Heart left ventricle (tissue), 16 donors: ENCODE measurements around the gene FSD1. TPM values are rescaled to one million over a fixed set of nuclear protein-coding genes. Genes with fewer than 3 reads are reported as not detected.

ENCODE experiments used
- ATAC-seq, 4 donors: fragments of 200-7000 bp; cut with Tn5 transposase; one replicate each; pipeline ENCODE4 v1.9.1; 2020 to 2022; ENCODE audit warnings: moderate library complexity in 4 of 4, mild to moderate bottlenecking in 3 of 4, moderate number of reproducible peaks in 1 of 4
- DNase-seq, 5 donors: peaks; one replicate each; pipeline ENCODE4 v3.0.0-alpha.2; 2020
- H3K27ac ChIP-seq, 12 donors: fragments of 200-600 bp; sonication (generic) in 4 of 12; one replicate each; pipeline versions ENCODE4 v1.5.0 to v1.8.0; 2016 to 2022; ENCODE audit warnings: mild to moderate bottlenecking in 2 of 12
- H3K27me3 ChIP-seq, 9 donors: fragments of 200-600 bp; sonication (generic) in 2 of 9; one replicate each; pipeline versions ENCODE4 v1.5.1 to v1.8.0; 2016 to 2022; ENCODE audit warnings: mild to moderate bottlenecking in 3 of 9
- H3K36me3 ChIP-seq, 9 donors: fragments of 200-600 bp; sonication (generic) in 2 of 9; one replicate each; pipeline versions ENCODE4 v1.5.0 to v1.8.0; 2018 to 2022; ENCODE audit warnings: mild to moderate bottlenecking in 2 of 9
- H3K4me1 ChIP-seq, 12 donors: fragments of 200-600 bp; sonication (generic) in 4 of 12; one replicate each; pipeline versions ENCODE4 v1.5.0 to v1.8.0; 2016 to 2022; ENCODE audit warnings: mild to moderate bottlenecking in 3 of 12
- H3K4me3 ChIP-seq, 12 donors: fragments of 200-600 bp; sonication (generic) in 4 of 12; one replicate each; pipeline versions ENCODE4 v1.5.0 to v1.8.0; 2017 to 2022; ENCODE audit warnings: mild to moderate bottlenecking in 9 of 12, moderate library complexity in 4 of 12
- H3K9me3 ChIP-seq, 12 donors: fragments of 200-600 bp; sonication (generic) in 4 of 12; one replicate each; pipeline versions ENCODE4 v1.5.0 to v1.8.0; 2016 to 2022; ENCODE audit warnings: mild to moderate bottlenecking in 1 of 12
- CTCF ChIP-seq, 12 donors: fragments of 200-600 bp; sonication (generic) in 4 of 12; IDR thresholded peaks; one replicate each; pipeline versions ENCODE4 v1.5.0 to v1.8.0; 2018 to 2022; ENCODE audit warnings: antibody characterized with exemption in 12 of 12, mild to moderate bottlenecking in 5 of 12
- POLR2A ChIP-seq, 2 donors: fragments of 450-650 bp; IDR thresholded peaks; one replicate each; pipeline ENCODE4 v1.6.1; 2017; ENCODE audit warnings: antibody characterized with exemption in 2 of 2, mild to moderate bottlenecking in 2 of 2, moderate library complexity in 2 of 2
- WGBS, 4 donors: extraction: QIAGEN DNeasy Blood & Tissue Kit in 2 of 4; methylation state at CpG; one replicate each; pipeline versions ENCODE4 v1.1.5 to v1.1.7; 2013 to 2018; 5-methylcytosine and 5-hydroxymethylcytosine counted together
- intact Hi-C, 10 donors: fragments of 100-400 bp; cut with DNase I; formaldehyde crosslinking; loops; one replicate each; pipeline versions ENCODE4 v1.11.1 to v1.14.2; 2022
- polyA plus RNA-seq, 2 donors: library from polyadenylated mRNA; stranded (reverse); fragments of 200-250 nt; gene quantifications; one replicate each; pipeline ENCODE4 v1.2.3, GENCODE V29; 2013
- total RNA-seq, 9 donors: library from RNA; depleted of rRNA in 2 of 9; stranded (reverse); fragments of >200 nt in 2 of 9; fragmentation: NEBNext Ultra II Directional in 3 of 9; extraction: Animal tissue kit (Norgen Biotek cat#: 25700) in 3 of 9; gene quantifications; one replicate each; pipeline versions ENCODE4 v1.1.0 to v1.2.4, GENCODE V29; 2016 to 2023
- donor health status: ischemic (EF 13 %, LVEDD 7.1; RV severe dilation, severe dysfunction).
- donor health status: healthy with polysubstance abuse.
- donor health status: DM: no; HTN: yes; CAD: no.
- donor health status: DM: no; HTN: no; CAD: no.
- donor health status: ischemic (EF 25% LVEDD 6.9; RV normal size, moderate dysfunction).
- donor health status: ischemic (EF 25% LVEDD 5.7; RV mildly dilated, moderate dysfunction).
- donor health status: healthy.
- donor health status: DM: yes; HTN: yes; CAD: no.
- donor health status: ischemic (EF 35%, LVEDD 5.7; RV mildly dilated, moderate dysfunction).
- donor health status: nonischemic (EF 11% LVEDD 7.7; RV severe dilation, severe dysfunction).
- donor health status: DM: yes; HTN: yes; CAD: no.
- donor health status: PGD.
- donor health status: ischemic (EF 29% LVEDD 5.4; RV normal size, mild dysfunction).
- donor health status: nonischemic (EF 23%, LVEDD 6.1; RV moderate dilation, normal function).

FSD1 gene
- total and polyA plus RNA-seq, 11 donors: 0.04 to 1.2 TPM; not detected in 9

DNA sequence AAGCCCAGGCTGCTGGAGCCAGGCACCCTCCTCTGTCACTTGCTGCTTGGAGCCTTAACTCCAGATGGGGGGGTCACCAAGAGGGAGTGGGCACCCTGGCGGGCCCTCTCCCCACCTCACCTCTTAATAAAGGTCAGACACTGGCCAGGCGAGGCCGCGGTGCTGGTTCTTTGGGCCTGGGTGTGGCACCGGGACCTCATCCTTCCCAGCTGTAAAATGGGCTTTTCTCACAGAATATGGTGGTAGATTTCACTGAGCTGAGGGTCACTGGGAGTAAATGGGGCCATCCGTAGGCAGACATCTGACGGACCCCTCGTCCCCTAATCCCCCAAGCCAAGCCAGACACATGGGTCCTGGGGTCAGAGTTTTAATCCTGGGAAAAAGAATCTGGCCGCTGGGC lies 19.3 kb downstream of the FSD1 start:
- peaks cover 0 to 5% (median 0%) of the 10 kb centered on the region in 9 donors for H3K27me3 ChIP-seq
- no peak for DNase-seq
- intact Hi-C loops: loop anchor here in 1 of 10 donors (10.0 kb wide), 1 partner anchor 59 kb away; no protein-coding TSS in a partner anchor
- ATAC-seq: no peak
- whole genome bisulfite sequencing, 4 donors: 84 to 93% (median 88%) methylated on average over 5 to 9 of the region's 9 CpGs
- H3K4me1 ChIP-seq: peaks cover 0 to 19% (median 12%) of the 10 kb centered on the region in 12 donors
- H3K9me3 ChIP-seq: peaks cover 0 to 16% (median 0%) of the 10 kb centered on the region in 12 donors
- no peaks in the 10 kb centered on the region for H3K36me3 ChIP-seq
- no peak overlapping the region for H3K4me3 ChIP-seq
- TF ChIP-seq POLR2A (IDR thresholded peaks at IDR 0.05) (no peak), CTCF (IDR thresholded peaks at IDR 0.05) (no peak)
- no peak overlapping the region for H3K27ac ChIP-seq

DNA sequence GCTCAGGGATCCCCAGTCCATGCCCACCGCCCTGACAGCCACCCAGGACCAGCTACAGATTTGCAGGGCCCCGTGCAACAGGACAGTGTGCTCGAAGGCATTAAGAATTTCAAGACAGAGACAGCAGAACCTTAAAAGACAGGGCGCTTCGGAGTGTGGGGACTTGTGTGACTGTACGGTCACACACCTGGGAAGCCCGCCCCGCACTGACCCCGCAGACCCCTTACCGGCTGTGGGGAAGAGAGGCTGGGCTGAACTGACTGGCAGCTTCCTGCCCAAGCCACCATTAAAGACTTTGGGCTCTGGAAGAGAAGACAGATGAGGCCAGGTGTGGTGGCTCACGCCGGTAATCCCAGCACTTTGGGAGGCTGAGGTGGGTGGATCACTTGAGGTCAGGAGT lies 19.8 kb downstream of the FSD1 start:
- peaks cover 0 to 5% (median 0%) of the 10 kb centered on the region in 9 donors for H3K27me3 ChIP-seq
- no peak overlapping the region for H3K4me3 ChIP-seq
- no peaks in the 10 kb centered on the region for H3K36me3 ChIP-seq
- no peak overlapping the region for H3K27ac ChIP-seq
- DNase-seq (no peak), ATAC-seq (no peak)
- intact Hi-C loops: loop anchor here in 1 of 10 donors (10.0 kb wide), 1 partner anchor 59 kb away; no protein-coding TSS in a partner anchor
- peaks cover 0 to 12% (median 0%) of the 10 kb centered on the region in 12 donors for H3K9me3 ChIP-seq
- peaks cover 0 to 24% (median 16%) of the 10 kb centered on the region in 12 donors for H3K4me1 ChIP-seq
- 90 to 91% (median 91%) methylated on average over 11 to 12 of the region's 12 CpGs for WGBS, 4 donors
- TF ChIP-seq CTCF (IDR thresholded peaks at IDR 0.05) (no peak), POLR2A (IDR thresholded peaks at IDR 0.05) (no peak)

- intact Hi-C loops: loop anchor here in 2 of 10 donors (5.0 to 10.0 kb wide), 2 partner anchors 62 to 76 kb away; partner anchors contain the start of genes CHAF1A (in 1 of the 2) and SH3GL1 (in 1 of the 2)
- 58 to 69% (median 63%) methylated on average over 13 of the region's 13 CpGs for WGBS, 4 donors
These were observed 21.9 kb downstream of the FSD1 start for GRCh38 chr19:4326215-4326836.

More at GRCh38 chr19:4326215-4326836, 21.9 kb downstream of the FSD1 start:
- Histone ChIP-seq H3K4me3 (no peak overlapping the region), H3K36me3 (no peaks in the 10 kb centered on the region), H3K27me3 (peaks cover 0 to 5% (median 0%) of the 10 kb centered on the region in 9 donors), H3K4me1 (peaks cover 0 to 24% (median 16%) of the 10 kb centered on the region in 12 donors), H3K9me3 (peaks cover 0 to 4% (median 0%) of the 10 kb centered on the region in 12 donors), H3K27ac (no peak overlapping the region)
- TF ChIP-seq CTCF (IDR thresholded peaks at IDR 0.05) (no peak), POLR2A (IDR thresholded peaks at IDR 0.05) (no peak)
- ATAC-seq (no peak), DNase-seq (no peak)
